Mammary epithelial cell (primary cell): Measurements from ENCODE around the gene NABP2.

Experiments
- EZH2 ChIP-seq: IDR thresholded peaks from 2 replicates; pipeline ENCODE4 v1.6.1; 2012; ENCODE audit warnings: low read length, inconsistent platforms, borderline replicate concordance
- TF ChIP-seq, protein P1 (sequence below), 2 donors: IDR thresholded peaks in 1 of 2; conservative IDR thresholded peaks in 1 of 2; 2 replicates each; pipeline ENCODE4 v1.5.1; 2011 to 2012; ENCODE audit warnings: inconsistent platforms in 2 of 2, low read length in 2 of 2, mild to moderate bottlenecking in 2 of 2, control low read depth in 1 of 2, low read depth in 1 of 2; ENCODE audit not compliant: insufficient read depth in 1 of 2; ENCODE audit errors: extremely low read depth in 1 of 2

DNA sequence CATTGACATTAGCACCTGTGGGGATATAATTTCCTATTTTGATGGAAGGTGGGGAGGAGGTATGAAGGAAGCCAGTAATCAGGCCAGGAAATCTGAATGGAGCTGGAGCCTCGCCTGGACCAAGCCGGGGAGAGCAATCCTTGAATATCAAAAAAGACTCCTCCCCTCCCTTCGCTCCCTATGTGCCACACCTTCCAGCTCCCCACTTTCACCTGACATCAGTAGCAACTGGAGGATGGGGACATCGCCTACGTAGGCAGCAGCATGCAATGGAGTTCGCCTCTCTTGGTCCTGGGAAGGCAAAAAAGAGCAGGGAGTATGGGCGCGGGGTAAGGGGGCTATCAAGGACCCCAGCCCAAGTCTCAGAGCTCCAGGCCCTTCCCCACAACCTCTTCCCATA lies 32.9 kb downstream of the NABP2 start:
- TF ChIP-seq, protein P1, sequence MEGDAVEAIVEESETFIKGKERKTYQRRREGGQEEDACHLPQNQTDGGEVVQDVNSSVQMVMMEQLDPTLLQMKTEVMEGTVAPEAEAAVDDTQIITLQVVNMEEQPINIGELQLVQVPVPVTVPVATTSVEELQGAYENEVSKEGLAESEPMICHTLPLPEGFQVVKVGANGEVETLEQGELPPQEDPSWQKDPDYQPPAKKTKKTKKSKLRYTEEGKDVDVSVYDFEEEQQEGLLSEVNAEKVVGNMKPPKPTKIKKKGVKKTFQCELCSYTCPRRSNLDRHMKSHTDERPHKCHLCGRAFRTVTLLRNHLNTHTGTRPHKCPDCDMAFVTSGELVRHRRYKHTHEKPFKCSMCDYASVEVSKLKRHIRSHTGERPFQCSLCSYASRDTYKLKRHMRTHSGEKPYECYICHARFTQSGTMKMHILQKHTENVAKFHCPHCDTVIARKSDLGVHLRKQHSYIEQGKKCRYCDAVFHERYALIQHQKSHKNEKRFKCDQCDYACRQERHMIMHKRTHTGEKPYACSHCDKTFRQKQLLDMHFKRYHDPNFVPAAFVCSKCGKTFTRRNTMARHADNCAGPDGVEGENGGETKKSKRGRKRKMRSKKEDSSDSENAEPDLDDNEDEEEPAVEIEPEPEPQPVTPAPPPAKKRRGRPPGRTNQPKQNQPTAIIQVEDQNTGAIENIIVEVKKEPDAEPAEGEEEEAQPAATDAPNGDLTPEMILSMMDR (conservative IDR thresholded peaks at IDR 0.05 in 1 of 2, IDR thresholded peaks at IDR 0.05 in 1 of 2; ENCODE audit: extremely low read depth in 1 of 2, insufficient read depth in 1 of 2, low read depth in 1 of 2, low read length in 2 of 2) = no peak
- no peak for TF ChIP-seq EZH2
